Metanephros (tissue), 1 donor: ENCODE data around the gene PCDHGB5. TPM values are rescaled to one million over a fixed set of nuclear protein-coding genes. Genes with fewer than 3 reads are reported as not detected.

ENCODE experiments used
- total RNA-seq: library from RNA; depleted of rRNA; stranded (reverse); fragments of >200 nt; gene quantifications from one replicate; pipeline ENCODE4 v1.2.3, GENCODE V29; 2014

Gene PCDHGB5
- 14.1 TPM for total RNA-seq

DNA sequence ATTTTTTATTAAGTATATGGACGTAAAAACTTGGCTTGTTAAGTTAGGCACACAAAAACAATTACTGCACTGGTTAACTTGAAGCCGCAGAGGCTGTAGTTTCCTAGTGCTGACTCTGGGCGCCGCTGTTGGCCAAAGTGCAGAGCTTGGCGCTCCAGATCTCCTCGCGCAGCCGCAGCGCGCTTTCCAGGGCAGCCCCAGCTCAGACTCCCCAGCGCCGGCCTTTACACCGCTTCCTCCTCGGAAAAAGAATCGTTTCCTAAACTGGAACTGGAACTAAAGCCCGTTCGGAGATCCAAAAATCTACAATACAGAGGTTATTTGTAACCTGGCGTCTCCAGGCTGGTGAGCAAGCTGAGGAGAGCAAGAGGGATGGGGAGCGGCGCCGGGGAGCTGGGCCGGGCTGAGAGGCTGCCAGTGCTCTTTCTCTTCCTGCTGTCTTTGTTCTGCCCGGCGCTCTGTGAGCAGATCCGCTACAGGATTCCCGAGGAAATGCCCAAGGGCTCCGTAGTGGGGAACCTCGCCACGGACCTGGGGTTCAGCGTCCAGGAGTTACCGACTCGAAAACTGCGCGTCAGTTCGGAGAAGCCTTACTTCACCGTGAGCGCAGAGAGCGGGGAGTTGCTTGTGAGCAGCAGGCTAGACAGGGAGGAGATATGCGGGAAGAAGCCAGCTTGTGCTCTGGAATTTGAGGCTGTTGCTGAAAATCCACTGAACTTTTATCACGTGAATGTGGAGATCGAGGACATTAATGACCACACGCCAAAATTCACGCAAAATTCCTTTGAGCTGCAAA is at the start of gene PCDHGB5:
TSS of gene PCDHGB5 (plus strand) at position 192 of the 796 bp plus-strand sequence. CDS start at position 373, 181 bp downstream.

DNA sequence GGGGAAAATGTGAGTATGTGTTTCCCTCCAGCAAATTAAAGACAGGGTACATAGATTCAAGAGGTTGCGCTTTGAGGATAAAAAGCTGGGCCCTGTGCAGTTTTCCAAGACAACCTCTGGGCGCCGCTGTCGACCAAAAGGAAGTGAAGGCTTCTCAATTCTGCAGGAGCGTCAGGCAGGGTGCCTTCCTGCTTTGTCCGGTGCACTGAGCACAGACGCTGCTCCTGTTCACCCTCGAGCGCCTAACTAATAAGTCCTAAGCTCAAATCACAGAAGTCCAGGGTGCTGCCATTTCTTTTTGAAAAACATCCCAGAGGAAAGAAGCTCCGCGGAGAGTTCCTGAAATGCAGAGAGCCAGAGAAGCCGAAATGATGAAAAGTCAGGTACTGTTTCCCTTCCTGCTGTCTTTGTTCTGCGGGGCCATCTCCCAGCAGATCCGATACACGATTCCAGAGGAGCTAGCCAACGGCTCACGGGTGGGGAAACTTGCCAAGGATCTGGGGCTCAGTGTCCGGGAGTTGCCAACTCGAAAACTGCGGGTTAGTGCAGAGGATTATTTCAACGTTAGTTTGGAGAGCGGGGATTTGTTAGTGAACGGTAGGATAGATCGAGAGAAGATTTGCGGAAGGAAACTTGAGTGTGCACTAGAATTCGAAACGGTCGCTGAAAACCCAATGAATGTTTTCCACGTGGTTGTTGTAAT is 47.7 kb upstream of the PCDHGB5 start, which contains the start of gene PCDHGB1:
TSS of gene PCDHGB1 (plus strand) at position 183 of the 703 bp plus-strand sequence. CDS start at position 345, 162 bp downstream.

DNA sequence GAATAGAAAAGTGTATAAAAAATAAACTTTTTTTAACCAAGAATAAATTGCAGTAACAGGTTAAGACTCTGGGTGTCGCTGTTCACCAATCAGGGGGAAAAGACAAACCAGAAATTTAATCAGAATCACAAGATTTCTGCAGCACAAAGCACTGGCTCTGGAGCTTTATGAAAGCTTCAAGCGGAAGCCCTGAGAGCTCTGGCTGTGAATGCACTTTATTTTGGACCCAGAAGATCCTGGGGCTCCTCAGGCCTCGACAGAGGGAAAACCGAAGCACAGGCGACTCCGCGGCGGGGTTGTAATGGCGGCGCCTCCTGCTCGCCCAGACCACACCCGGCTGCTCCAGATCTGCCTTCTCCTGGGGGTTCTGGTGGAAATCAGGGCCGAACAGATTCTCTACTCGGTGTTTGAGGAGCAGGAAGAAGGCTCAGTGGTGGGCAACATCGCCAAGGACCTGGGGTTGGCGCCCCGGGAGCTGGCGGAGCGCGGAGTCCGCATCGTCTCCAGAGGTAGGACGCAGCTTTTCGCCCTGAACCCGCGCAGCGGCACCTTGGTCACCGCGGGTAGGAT is 42.8 kb upstream of the PCDHGB5 start, which contains the start of gene PCDHGA4:
TSS of gene PCDHGA4 (plus strand) at position 122 of the 570 bp plus-strand sequence. CDS start at position 209, 87 bp downstream.

DNA sequence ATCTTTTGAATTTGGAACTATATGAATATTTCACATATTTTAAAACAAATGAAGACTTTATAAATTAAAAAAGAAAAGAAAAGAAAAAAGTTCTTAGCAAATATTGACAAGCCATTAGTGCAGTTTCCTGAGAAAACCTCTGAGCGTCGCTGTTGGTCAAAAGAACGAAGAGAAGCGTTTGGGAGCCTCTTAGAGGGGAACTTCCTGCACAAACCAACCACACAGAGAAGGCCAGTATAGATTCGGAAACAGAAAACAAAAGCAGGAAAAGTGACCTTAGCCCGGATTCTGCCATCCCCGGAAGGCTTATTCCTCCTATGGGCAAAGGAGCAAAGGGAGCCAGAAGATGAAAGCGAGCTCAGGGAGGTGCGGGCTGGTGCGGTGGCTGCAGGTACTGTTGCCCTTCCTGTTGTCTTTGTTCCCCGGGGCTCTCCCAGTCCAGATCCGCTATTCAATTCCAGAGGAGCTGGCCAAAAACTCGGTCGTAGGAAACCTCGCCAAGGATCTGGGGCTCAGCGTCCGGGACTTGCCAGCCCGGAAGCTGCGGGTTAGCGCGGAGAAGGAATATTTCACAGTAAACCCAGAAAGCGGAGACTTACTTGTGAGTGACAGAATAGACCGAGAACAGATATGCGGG is 37.8 kb upstream of the PCDHGB5 start, which contains the start of gene PCDHGB2:
TSS of gene PCDHGB2 (plus strand) at position 205 of the 637 bp plus-strand sequence. CDS start at position 347, 142 bp downstream.

DNA sequence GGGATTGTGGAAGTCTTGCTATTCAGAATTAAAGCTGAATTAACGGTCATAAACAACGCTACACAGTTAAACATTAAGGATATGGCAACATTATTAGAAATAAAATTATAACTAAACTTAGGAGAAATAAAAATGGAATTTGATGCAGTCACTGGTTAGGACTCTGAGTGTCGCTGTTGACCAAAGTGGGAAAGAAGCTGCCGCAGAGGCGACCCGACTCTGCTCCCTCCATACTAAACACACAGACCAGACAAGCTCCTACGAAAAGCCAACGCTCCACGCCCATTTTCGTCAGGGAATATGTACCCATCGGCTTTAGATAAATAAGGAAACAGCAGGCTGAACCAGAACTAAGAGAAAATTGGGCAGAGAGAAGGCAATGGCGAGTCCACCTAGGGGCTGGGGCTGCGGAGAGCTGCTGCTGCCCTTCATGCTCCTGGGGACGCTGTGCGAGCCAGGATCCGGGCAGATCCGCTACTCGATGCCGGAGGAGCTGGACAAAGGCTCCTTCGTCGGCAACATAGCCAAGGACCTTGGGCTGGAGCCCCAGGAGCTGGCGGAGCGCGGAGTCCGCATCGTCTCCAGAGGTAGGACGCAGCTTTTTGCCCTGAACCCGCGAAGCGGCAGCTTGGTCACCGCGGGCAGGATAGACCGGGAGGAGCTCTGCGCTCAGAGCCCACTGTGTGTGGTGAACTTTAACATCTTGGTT is 33.6 kb upstream of the PCDHGB5 start, which contains the start of gene PCDHGA5:
TSS of gene PCDHGA5 (plus strand) at position 211 of the 709 bp plus-strand sequence. CDS start at position 380, 169 bp downstream.

DNA sequence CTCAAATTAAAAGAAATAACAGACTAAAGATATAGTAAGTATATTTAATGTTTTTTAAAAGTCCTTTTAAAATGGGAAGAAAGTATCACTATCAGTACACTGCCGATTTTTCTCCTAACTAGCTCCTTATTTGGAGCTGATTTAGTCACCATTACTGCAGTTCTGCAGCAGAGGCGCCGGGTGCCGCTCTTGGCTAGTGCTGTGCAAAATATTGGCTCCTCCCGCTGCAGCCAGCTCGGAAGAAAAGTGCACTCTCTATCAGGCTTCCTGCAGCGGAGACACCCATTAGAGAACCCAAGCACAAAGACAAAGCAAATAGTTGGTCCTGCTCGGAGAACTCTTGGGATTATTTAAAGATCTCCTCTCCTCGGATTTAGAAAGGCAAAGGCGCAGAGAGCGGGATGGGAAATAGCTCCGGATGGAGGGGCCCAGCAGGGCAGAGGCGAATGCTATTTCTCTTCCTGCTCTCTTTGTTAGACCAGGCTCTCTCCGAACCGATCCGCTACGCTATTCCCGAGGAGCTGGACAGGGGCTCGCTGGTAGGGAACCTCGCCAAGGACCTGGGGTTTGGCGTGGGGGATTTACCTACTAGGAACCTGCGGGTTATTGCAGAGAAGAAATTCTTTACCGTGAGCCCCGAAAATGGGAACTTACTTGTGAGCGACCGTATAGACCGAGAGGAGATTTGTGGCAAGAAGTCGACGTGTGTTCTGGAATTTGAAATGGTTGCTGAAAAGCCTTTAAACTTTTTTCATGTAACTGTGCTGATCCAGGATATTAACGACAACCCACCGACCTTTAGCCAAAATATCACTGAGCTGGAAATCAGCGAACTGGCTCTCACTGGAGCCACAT is 27.5 kb upstream of the PCDHGB5 start, which contains the start of gene PCDHGB3:
TSS of gene PCDHGB3 (plus strand) at position 249 of the 855 bp plus-strand sequence. CDS start at position 402, 153 bp downstream.

DNA sequence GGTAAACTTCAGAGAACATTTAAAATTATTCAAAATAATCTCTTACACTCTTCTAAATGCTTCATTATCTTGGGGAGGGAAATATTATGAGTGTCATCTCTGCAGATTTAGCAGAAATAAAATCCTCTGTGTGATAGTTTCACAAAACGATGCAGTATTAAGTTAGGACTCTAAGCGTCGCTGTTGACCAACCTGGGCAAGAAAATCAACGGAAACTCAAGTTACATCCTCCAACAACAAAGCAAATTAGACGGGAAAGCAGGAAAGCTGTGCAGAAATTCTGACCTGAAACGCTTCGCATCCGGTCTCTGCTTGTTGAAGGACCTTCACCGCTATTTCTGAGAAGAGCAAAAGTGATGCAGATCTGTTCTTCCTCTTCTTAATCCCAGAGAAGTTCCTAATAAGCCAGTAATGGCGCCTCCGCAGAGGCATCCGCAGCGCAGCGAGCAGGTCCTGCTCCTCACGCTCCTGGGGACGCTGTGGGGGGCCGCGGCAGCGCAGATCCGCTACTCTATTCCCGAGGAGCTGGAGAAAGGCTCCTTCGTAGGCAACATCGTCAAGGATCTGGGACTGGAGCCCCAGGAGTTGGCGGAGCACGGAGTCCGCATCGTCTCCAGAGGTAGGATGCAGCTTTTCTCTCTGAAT is 24.0 kb upstream of the PCDHGB5 start, which contains the start of gene PCDHGA6:
TSS of gene PCDHGA6 (plus strand) at position 219 of the 645 bp plus-strand sequence. CDS start at position 412, 193 bp downstream.

DNA sequence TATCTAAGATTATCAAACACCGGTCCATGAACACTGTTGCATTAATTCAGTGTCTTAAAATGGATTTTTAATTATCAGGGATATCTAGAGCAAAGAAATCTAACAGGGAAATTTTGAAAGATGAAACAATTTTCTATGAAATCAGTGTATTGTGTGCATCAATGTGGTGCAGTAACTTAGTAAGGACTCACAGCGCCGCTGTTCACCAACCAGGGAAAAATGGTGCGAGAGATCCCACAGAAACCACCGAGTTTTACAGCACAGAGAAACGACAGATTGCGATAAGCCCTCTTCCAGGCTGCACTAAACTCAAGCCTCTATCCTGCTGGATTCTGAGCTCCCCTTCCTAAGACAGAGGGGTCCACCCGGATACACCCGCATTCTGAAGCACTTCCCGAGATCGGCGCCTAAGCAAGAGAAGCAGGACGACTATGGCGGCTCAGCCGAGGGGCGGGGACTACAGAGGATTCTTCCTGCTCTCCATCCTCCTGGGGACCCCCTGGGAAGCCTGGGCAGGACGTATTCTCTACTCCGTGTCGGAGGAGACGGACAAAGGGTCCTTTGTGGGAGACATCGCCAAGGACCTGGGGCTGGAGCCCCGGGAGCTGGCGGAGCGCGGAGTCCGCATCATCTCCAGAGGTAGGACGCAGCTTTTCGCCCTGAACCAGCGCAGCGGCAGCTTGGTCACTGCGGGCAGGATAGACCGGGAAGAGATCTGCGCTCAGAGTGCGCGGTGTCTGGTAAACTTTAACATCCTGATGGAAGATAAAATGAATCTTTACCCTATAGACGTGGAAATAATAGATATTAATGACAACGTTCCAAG is 15.1 kb upstream of the PCDHGB5 start, which contains the start of gene PCDHGA7:
TSS of gene PCDHGA7 (plus strand) at position 274 of the 826 bp plus-strand sequence. CDS start at position 432, 158 bp downstream.

DNA sequence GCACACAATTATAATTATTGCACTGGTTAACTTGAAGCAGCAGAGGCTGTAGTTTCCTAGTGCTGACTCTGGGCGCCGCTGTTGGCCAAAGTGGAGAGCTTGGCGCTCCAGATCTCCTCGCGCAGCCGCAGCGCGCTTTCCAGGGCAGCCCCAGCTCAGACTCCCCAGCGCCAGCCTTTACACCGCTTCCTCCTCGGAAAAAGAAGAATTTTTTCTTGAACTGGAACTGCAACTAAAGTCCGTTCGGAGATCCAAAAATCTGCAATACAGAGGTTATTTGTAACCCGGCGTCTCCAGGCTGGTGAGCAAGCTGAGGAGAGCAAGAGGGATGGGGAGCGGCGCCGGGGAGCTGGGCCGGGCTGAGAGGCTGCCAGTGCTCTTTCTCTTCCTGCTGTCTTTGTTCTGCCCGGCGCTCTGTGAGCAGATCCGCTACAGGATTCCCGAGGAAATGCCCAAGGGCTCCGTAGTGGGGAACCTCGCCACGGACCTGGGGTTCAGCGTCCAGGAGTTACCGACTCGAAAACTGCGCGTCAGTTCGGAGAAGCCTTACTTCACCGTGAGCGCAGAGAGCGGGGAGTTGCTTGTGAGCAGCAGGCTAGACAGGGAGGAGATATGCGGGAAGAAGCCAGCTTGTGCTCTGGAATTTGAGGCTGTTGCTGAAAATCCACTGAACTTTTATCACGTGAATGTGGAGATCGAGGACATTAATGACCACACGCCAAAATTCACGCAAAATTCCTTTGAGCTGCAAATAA is 10.0 kb upstream of the PCDHGB5 start, which contains the start of gene PCDHGB4:
TSS of gene PCDHGB4 (plus strand) at position 142 of the 755 bp plus-strand sequence. CDS start at position 329, 187 bp downstream.

DNA sequence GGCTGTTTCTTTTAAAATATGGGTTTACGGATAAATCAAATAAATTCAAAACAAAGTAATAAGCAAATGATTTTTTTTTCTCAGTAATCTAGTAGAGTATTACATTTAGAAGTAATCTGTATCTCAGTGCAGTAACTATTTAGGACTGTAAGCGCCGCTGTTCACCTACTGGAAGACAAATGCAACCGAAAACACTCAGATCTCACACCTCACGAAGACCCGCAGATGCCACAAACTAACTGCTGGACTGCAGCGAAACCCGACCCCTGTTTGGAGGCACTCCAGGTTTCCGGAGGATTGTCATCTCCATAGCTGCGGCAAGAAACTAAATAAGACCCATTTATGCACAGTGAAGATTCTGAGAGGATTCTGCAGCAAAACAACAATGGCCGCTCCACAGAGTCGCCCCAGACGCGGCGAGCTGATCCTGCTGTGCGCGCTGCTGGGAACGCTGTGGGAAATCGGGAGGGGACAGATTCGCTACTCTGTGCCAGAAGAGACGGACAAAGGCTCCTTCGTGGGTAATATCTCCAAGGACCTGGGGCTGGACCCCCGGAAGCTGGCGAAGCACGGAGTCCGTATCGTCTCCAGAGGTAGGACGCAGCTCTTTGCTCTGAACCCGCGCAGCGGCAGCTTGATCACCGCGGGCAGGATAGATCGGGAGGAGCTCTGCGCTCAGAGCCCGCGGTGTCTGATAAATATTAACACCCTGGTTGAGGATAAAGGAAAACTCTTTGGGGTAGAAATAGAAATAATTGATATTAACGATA is 5.1 kb upstream of the PCDHGB5 start, which contains the start of gene PCDHGA8:
TSS of gene PCDHGA8 (plus strand) at position 205 of the 770 bp plus-strand sequence. CDS start at position 386, 181 bp downstream.

DNA sequence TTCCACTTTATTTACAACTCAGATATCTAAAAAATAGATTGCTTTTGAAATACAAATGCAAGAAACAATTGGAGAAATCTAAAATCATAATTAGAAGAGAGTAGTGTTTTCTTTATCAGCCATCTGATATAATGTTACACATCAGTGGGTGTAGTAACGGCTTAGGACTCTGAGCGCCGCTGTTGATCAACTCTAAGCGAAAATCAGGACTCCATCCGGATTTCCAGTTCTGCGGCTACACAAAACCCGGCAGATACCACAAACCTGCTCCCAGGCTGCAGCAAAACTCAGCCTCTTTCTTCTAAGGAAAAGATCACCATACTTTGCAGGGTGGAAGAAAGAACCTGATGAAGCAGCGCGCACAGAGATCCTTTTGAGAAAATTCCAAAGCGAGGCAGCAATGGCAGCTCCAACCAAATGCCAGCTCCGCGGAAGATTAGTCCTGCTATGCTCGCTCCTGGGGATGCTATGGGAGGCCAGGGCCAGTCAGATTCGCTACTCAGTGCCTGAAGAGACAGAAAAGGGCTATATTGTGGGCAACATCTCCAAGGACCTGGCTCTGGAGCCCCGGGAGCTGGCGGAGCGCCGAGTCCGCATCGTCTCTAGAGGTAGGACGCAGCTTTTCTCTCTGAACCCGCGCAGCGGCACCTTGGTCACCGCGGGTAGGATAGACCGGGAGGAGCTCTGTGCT is 5.0 kb downstream of the PCDHGB5 start, which contains the start of gene PCDHGA9:
TSS of gene PCDHGA9 (plus strand) at position 226 of the 691 bp plus-strand sequence. CDS start at position 401, 175 bp downstream.

DNA sequence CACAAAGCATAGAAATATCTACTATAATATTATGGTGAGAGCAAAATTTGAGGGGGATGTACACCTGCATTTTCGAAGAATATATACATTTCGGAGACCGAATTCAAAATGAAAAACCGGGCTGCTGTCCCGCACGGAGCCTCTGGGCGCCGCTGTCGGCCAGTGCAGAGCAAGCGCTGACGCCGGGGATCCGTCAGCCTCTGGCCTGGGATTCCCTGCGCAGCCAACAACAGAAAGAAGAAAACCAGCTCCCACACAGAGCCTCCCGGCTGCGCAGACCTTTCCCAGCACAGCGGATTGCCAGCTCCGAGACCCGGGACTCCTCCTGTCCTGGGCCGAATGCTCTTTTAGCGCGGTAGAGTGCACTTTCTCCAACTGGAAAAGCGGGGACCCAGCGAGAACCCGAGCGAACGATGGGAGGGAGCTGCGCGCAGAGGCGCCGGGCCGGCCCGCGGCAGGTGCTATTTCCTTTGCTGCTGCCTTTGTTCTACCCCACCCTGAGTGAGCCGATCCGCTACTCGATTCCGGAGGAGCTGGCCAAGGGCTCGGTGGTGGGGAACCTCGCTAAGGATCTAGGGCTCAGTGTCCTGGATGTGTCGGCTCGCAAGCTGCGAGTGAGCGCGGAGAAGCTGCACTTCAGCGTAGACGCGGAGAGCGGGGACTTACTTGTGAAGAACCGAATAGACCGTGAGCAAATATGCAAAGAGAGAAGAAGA is 10.2 kb downstream of the PCDHGB5 start, which contains the start of gene PCDHGB6:
TSS of gene PCDHGB6 (plus strand) at position 232 of the 716 bp plus-strand sequence. CDS start at position 414, 182 bp downstream.

DNA sequence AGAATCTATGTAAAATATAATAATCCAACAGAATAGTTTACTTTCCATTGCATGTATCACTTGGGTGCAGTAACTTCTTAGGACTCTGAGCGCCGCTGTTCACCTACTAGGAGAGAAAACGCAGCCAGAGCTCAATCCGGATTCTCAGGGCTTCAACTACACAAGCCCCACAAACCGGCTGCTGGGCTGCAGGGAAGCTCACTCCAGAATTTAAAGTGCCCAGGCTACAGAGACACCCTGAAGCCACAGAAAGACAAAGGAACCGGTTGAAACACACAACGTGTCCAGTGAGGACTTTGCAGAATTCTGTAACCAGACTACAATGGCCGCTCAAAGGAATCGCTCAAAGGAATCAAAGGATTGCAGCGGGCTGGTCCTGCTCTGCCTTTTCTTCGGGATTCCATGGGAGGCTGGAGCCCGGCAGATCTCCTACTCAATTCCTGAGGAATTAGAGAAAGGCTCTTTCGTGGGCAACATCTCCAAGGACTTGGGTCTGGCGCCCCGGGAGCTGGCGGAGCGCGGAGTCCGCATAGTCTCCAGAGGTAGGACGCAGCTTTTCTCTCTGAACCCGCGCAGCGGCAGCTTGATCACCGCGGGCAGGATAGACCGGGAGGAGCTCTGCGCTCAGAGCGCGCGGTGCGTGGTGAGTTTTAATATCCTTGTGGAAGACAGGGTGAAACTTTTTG is 15.2 kb downstream of the PCDHGB5 start, which contains the start of gene PCDHGA10:
TSS of gene PCDHGA10 (plus strand) at position 134 of the 686 bp plus-strand sequence. CDS start at position 323, 189 bp downstream.

DNA sequence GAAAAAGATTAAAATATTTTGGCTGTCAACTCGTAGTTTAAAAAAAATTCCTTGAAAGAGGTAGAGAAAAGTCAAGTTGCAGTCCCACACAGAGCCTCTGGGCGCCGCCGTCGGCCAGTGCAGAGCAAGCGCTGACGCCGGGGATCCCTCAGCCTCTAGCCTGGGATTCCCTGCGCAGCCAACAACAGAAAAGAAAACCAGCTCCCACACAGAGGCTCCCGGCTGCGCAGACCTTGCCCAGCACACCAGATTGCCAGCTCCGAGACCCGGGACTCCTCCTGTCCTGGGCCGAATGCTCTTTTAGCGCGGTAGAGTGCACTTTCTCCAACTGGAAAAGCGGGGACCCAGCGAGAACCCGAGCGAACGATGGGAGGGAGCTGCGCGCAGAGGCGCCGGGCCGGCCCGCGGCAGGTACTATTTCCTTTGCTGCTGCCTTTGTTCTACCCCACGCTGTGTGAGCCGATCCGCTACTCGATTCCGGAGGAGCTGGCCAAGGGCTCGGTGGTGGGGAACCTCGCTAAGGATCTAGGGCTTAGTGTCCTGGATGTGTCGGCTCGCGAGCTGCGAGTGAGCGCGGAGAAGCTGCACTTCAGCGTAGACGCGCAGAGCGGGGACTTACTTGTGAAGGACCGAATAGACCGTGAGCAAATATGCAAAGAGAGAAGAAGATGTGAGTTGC is 19.9 kb downstream of the PCDHGB5 start, which contains the start of gene PCDHGB7:
TSS of gene PCDHGB7 (plus strand) at position 184 of the 679 bp plus-strand sequence. CDS start at position 367, 183 bp downstream.

